ENCODE measurements around the gene FGFRL1.
A peak's percentile ranks its signal among the peaks of the same experiment; 100 is the strongest.
"Not testable (repeated sequence)": the region's sequence is repeated elsewhere in the genome, so short reads cannot be mapped to it uniquely, and the experiment has no call there.

The FGFRL1 gene

DNA sequence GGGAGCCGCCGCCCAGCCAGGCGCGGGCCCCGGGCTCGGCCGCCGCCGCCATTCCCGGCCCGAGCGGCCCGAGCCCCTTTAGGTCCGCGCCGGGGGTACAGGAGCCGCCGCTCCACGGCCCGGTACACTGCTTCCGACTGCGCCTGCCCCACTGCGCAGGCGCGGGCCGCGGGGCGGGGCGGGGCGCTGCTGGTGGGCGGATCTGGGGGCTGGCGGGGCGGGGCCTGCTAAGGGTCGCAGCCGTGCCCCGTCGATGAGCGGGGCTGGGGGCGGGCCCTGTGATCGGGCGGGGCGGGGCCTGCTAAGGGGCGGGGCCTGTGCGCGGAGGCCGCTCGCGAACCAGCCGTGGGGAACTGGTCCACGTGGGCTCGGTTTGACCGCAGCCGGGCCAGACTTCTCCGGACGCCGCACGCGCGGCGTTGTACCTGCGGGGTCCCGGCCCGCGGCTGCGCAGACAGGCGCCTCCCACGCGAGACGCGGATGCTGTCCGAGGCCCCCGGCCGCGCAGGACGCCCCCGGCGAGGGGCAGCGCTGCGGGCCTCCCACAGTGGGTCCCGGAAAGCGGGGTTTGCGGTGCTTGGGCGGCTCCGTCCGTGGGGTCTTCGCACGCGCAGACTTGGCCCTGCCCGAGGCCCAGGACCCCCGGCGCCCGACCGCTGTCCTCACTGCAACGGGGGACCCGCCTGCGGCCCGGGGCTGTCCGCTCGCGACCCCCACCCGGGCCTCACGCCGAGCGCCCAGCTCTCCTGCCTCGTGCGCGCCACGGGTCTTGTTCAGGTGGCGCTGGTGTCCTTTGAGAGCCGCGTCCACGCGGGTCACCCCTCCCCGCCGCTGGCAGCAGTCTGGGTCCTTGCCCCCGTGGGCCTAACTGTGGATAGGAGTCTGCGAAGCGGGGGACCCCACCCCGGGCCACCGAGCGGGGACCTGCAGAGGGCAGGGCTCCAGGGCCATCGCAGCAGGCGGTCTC lies 37.7 kb upstream of the FGFRL1 start, which contains the start of gene DGKQ:
TSS of gene DGKQ (minus strand) at position 139 of the 967 bp plus-strand sequence. CDS start at position 52, 87 bp downstream.
- peak; percentile 88 for DNase-seq

GRCh38 chr4:974668-975067 lies 36.8 kb upstream of the FGFRL1 start:
- no peak for DNase-seq

DNA sequence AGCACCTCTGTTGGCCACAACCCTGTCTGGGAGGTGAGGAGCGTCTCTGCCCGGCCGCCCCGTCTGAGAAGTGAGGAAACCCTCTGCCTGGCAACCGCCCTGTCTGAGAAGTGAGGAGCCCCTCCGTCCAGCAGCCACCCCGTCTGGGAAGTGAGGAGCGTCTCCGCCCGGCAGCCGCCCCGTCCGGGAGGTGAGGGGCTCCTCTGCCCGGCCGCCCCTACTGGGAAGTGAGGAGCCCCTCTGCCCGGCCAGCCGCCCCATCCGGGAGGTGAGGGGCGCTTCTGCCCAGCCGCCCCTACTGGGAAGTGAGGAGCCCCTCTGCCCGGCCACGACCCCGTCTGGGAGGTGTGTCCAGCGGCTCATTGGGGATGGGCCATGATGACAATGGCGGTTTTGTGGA lies 35.4 kb upstream of the FGFRL1 start:
- DNase-seq, result not testable (repeated sequence)

DNA sequence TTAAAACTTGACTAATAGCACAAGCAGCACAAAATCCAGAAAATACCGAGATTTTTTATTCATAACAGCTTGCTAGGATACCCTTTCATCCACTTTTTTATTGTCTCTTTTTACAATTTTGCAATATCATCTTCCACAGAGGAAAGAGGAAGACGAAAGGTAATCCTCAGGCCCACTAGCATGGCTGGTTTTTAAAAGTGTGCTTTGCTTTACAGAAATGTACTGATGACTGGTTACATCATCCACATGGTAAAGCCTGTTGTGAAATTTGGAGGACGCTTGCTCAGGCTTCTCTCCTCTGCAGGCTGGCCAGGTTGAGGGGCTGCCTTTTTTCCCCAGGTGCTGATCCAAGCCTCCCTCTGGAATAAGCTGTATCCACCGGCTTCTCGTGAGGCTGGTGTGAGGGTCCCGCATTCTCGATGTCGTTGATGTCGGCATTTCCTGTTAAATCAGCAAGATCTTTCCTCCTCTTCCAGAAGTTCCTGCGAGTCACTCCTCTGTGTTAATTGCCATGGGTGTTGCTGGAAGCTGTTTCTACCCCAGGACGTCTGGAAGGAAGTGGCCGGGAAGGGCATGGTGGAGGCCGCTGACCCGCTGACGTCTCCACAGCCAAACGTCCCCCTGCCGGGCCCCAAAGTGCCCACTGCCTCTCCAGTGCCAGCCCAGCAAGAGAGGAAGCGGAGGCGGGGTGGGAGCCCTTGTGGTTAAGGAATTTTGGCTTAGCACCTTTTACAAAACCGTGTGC lies 32.3 kb upstream of the FGFRL1 start:
- DNase-seq, result no peak

DNA sequence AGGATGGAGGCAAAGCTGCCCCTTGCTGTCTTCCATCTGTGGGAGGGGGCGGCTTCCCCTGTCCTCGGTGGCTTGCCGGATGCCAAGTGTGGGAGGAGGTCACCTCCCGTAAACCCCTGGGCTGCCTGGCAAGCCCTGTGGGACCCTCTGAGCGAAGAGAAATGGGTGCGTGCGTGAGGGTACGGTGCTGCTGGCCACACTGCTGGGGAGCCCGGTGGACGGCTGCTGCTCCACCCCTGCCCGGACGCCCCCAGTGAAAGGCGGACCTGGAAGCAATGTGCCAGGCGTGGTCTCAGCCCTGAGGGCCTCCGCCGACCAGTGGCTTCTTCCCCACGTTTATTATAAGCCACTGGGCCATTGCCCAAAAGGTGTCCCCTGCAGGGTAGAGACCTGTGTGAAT lies 29.1 kb upstream of the FGFRL1 start:
- DNase-seq, result no peak

DNA sequence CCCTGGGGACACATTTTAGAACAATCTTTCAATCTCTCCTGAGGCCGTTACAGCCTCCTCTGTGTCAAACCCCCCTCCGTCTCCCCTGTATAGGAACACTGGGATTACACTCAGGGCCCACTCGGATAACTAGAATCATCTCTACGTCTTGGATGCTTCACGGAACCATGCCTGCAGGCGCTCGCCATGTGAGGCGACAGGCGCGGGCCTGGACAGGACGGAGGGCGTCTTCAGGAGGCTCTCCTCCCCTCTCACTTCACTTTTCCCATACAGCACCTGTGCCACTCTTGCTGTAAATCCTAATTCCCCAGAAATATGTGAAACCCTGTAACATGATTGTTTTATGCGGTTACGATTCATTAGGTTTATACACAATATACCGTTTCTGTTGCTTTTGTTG lies 28.6 kb upstream of the FGFRL1 start:
- no peak for DNase-seq

GRCh38 chr4:984336-985054 lies 26.9 kb upstream of the FGFRL1 start:
- DNase-seq, result no peak

DNA sequence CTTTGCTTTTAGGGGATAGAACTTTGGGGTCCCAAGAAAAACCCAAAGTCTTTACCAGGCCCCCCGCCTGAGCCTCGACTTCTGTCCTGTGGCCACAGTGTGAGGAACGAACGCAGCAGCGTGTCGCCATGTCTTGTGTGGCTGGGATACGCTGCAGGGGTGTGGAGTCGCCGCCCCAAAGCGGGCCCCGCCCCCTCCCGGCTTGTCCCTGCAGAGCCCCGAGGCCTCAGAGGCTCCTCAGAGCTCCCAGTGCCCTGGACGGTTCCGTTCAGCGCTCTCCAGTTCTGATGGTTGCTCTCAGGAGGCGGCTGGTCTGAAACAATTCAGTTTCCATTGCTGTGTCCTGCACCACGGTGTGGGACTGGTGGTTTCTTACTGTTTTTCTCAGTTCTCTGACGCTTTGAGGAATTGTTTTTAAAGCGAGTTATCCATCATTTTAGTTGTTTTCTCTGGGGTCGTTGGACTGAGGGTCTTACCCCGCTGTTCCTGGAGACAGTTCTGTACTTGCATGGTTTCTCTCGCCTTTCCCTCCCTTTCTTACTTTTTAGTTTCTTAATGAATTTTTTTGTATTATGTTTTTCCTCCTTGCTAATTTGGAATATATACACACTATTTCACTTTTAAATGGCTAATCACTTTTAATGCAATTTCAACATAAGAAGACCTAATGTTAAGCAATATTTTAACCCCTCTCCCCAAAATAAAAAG lies 26.1 kb upstream of the FGFRL1 start:
- peak; percentile 57 for DNase-seq

DNA sequence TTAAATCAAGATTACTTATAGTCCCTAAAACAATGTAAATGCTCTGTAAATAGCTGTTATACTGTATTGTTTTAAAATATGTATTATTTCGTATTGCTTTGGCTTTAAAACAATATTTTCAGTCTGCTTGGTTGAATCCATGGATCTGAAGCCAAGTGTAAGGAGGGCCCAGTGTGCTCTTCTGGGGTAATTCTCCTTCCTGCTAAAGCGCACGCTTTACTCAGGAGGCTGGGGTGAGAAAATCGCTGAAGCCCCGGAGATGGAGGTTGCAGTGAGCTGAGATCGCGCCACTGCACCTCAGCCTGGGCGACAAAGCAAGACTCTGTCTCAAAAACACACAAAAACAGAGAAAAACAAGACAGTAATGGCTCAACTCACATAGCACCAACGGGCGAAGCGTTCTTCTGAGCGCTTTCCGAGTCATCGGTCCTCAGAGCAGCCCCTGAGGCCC lies 25.0 kb upstream of the FGFRL1 start:
- DNase-seq, result no peak

DNA sequence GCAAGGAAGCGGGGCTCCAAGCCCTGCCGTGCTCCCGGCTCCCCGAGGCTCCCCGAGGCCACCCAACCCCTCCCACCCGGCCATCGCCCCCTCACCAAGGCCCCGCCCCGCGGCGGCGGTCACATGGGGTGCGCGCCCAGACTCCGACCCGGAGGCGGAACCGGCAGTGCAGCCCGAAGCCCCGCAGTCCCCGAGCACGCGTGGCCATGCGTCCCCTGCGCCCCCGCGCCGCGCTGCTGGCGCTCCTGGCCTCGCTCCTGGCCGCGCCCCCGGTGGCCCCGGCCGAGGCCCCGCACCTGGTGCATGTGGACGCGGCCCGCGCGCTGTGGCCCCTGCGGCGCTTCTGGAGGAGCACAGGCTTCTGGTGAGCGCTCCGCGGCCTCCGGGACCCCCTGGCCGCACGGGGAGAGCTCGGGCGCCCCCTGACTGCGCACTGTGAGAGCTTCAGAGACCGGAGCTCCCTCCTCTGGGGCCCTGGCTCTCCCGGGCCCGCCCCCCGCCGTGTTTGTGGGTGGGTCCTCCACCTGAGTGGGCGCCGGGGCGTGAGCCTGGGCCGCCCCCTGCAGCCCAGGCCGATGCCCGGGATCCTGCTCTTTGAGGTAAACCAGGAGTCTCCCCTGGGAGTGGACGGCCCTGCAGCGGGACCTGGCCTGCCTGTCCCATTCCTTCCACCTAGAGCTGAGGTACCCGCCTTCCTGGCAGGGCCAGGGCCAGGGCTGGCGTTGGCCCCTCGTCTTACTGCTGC lies 24.4 kb upstream of the FGFRL1 start, which contains the start of gene IDUA:
TSS of gene IDUA (plus strand) at position 166 of the 745 bp plus-strand sequence. CDS start at position 207, 41 bp downstream.
- DNase-seq, result peak; percentile 82

- no peak for DNase-seq
Measured at GRCh38 chr4:987624-988513, 23.6 kb upstream of the FGFRL1 start.

GRCh38 chr4:988726-989721 lies 22.4 kb upstream of the FGFRL1 start:
- no peak for DNase-seq

DNA sequence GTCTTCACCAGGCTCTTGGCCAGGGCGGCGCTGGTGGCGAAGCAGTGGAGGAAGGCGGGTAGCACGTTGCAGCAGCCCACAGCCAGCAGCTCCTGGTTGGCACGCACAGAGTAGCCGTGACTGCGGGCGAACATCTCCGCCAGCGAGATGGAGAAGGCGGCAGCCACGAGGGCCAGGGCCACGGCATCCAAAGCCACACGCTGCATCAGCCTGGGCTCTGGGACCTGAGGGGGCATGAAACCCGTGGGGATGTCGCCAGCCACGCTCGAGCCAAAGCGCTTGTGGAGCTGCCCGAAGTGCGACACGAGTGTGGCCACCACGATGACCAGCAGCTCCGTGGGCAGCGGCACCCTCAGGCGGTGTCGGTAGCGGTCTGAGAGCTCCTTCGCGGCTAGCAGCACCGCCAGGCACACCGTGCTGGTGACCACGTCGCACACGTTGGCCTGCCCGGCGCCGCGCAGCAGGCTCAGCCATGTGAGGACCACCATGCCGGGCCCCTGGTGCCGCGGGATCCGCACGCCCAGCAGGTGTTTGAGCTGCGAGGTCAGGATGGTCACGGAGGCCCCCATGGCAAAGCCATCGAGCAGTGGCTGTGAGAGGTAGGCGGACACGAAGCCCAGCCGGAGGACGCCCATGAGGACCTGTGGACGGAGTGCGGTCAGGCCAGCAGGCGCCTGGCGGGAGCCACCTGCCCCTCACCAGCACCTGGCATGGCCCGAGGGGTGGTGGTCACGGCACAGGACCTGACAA lies 21.5 kb upstream of the FGFRL1 start:
- no peak for DNase-seq

GRCh38 chr4:990746-991367 lies 20.6 kb upstream of the FGFRL1 start:
- no peak for DNase-seq

GRCh38 chr4:991451-992296 lies 19.8 kb upstream of the FGFRL1 start:
- DNase-seq, result no peak

- DNase-seq, result no peak
Measured at GRCh38 chr4:992297-993110, 18.9 kb upstream of the FGFRL1 start.

Measured in effector CD8-positive, alpha-beta T cell (primary cell).